H9 (cell line): ENCODE results near the gene ANO3. TPM values are rescaled to one million over a fixed set of nuclear protein-coding genes. Genes with fewer than 3 reads are reported as not detected.

Experiments
- DNase-seq: peaks from one replicate; pipeline ENCODE4 v3.0.0-alpha.2; 2017
- H2AFZ ChIP-seq: one replicate; pipeline ENCODE4 v1.6.1; 2013; ENCODE audit warnings: mild to moderate bottlenecking, low read length, control low read depth, moderate library complexity
- H2AK5ac ChIP-seq: 2 replicates; pipeline ENCODE4 v1.6.1; 2013; ENCODE audit warnings: low read length, control low read depth, mixed read lengths; ENCODE audit not compliant: insufficient read length
- H2BK120ac ChIP-seq: one replicate; pipeline ENCODE4 v1.6.1; 2013; ENCODE audit warnings: low read depth, mild to moderate bottlenecking, low read length, control low read depth, inconsistent platforms; ENCODE audit not compliant: poor library complexity, severe bottlenecking
- H2BK12ac ChIP-seq: 2 replicates; pipeline ENCODE4 v1.6.1; 2013; ENCODE audit warnings: low read length, control low read depth, mixed read lengths, low read depth; ENCODE audit not compliant: insufficient read length
- H2BK15ac ChIP-seq: 2 replicates; pipeline ENCODE4 v1.6.1; 2013; ENCODE audit warnings: low read depth, low read length, control low read depth
- H2BK20ac ChIP-seq: one replicate; pipeline ENCODE4 v1.6.1; 2013; ENCODE audit warnings: low read depth, mild to moderate bottlenecking, low read length, control low read depth, inconsistent platforms; ENCODE audit not compliant: poor library complexity, severe bottlenecking
- H2BK5ac ChIP-seq: 2 replicates; pipeline ENCODE4 v1.6.1; 2013; ENCODE audit warnings: low read length, control low read depth, mixed read lengths; ENCODE audit not compliant: insufficient read length
- H3K14ac ChIP-seq: 2 replicates; pipeline ENCODE4 v1.6.1; 2013; ENCODE audit warnings: low read length, control low read depth; ENCODE audit not compliant: insufficient read depth
- H3K18ac ChIP-seq: 2 replicates; pipeline ENCODE4 v1.6.1; 2013; ENCODE audit warnings: low read depth, mild to moderate bottlenecking, mixed read lengths, low read length, control low read depth; ENCODE audit not compliant: insufficient read length
- H3K23ac ChIP-seq: 2 replicates; pipeline ENCODE4 v1.6.1; 2013; ENCODE audit warnings: low read length, control low read depth, mixed read lengths, low read depth; ENCODE audit not compliant: insufficient read length
- H3K23me2 ChIP-seq: 2 replicates; pipeline ENCODE4 v1.6.1; 2013; ENCODE audit warnings: low read depth, mild to moderate bottlenecking, mixed read lengths, low read length, control low read depth; ENCODE audit not compliant: insufficient read length, poor library complexity, severe bottlenecking
- H3K27ac ChIP-seq: 2 replicates; pipeline ENCODE4 v1.5.1; 2013; ENCODE audit warnings: low read length, control low read depth, mixed read lengths, low read depth; ENCODE audit not compliant: insufficient read length
- H3K27me3 ChIP-seq: 2 replicates; pipeline ENCODE4 v1.6.1; 2013; ENCODE audit warnings: low read length, control low read depth, inconsistent platforms; ENCODE audit not compliant: insufficient read depth
- H3K4ac ChIP-seq: 2 replicates; pipeline ENCODE4 v1.6.1; 2013; ENCODE audit warnings: low read depth, mild to moderate bottlenecking, control low read depth, inconsistent platforms, low read length, moderate library complexity
- H3K4me1 ChIP-seq: 2 replicates; pipeline ENCODE4 v1.6.1; 2013; ENCODE audit warnings: low read length, control low read depth, inconsistent platforms; ENCODE audit not compliant: insufficient read depth
- H3K4me2 ChIP-seq: 2 replicates; pipeline ENCODE4 v1.6.1; 2013; ENCODE audit warnings: low read length, control low read depth, mixed read lengths; ENCODE audit not compliant: insufficient read length, insufficient read depth
- H3K56ac ChIP-seq: 2 replicates; pipeline ENCODE4 v1.6.1; 2013; ENCODE audit warnings: low read depth, mild to moderate bottlenecking, mixed read lengths, low read length, control low read depth; ENCODE audit not compliant: insufficient read length
- H3K79me1 ChIP-seq: 2 replicates; pipeline ENCODE4 v1.6.1; 2013; ENCODE audit warnings: low read depth, mild to moderate bottlenecking, moderate library complexity, low read length, control low read depth, inconsistent platforms; ENCODE audit not compliant: insufficient read depth, poor library complexity, severe bottlenecking
- H3K79me2 ChIP-seq: 2 replicates; pipeline ENCODE4 v1.6.1; 2013; ENCODE audit warnings: low read length, control low read depth, inconsistent platforms; ENCODE audit not compliant: insufficient read depth
- H3K9ac ChIP-seq: 2 replicates; pipeline ENCODE4 v1.6.1; 2013; ENCODE audit warnings: low read length, control low read depth, mixed read lengths; ENCODE audit not compliant: insufficient read length; ENCODE audit errors: extremely low read depth
- H3K9me3 ChIP-seq: one replicate; pipeline ENCODE4 v1.6.1; 2013; ENCODE audit warnings: low read depth, low read length, inconsistent platforms; ENCODE audit not compliant: control insufficient read depth
- H3T11ph ChIP-seq: one replicate; pipeline ENCODE4 v1.6.1; 2013; ENCODE audit warnings: mild to moderate bottlenecking, low read length, control low read depth, inconsistent platforms
- H4K20me1 ChIP-seq: one replicate; pipeline ENCODE4 v1.6.1; 2013; ENCODE audit not compliant: control insufficient read depth, insufficient read length, insufficient read depth
- H4K5ac ChIP-seq: 2 replicates; pipeline ENCODE4 v1.6.1; 2013; ENCODE audit warnings: low read depth, mild to moderate bottlenecking, mixed read lengths, low read length, control low read depth; ENCODE audit not compliant: insufficient read length
- H4K8ac ChIP-seq: replicated peaks from 2 replicates; pipeline ENCODE4 v1.6.1; 2013; ENCODE audit warnings: low read length, control low read depth, mixed read lengths, low read depth; ENCODE audit not compliant: insufficient read length
- H4K91ac ChIP-seq: 2 replicates; pipeline ENCODE4 v1.6.1; 2013; ENCODE audit warnings: low read depth, mild to moderate bottlenecking, moderate library complexity, mixed read lengths, low read length, control low read depth; ENCODE audit not compliant: insufficient read length
- H3K27ac Mint-ChIP-seq, 3 experiments: 2 replicates in 2 of 3; 3 replicates in 1 of 3; pipeline ENCODE4 v1.8.0; 2020 to 2021; ENCODE audit warnings: mixed read lengths in 3 of 3, mild to moderate bottlenecking in 1 of 3, moderate library complexity in 1 of 3
- H3K27me3 Mint-ChIP-seq: 2 replicates; pipeline ENCODE4 v1.8.0; 2021; ENCODE audit warnings: low read depth, mild to moderate bottlenecking, moderate library complexity, mixed read lengths
- H3K36me3 Mint-ChIP-seq, 3 experiments: 2 replicates in 2 of 3; 3 replicates in 1 of 3; pipeline ENCODE4 v1.8.0; 2020 to 2021; ENCODE audit warnings: low read depth in 3 of 3, mixed read lengths in 3 of 3; ENCODE audit not compliant: insufficient read depth in 1 of 3
- H3K4me1 Mint-ChIP-seq, 2 experiments: 2 replicates each; pipeline ENCODE4 v1.8.0; 2020; ENCODE audit warnings: mixed read lengths in 2 of 2
- H3K4me3 Mint-ChIP-seq, 2 experiments: 2 replicates in 1 of 2; 3 replicates in 1 of 2; pipeline ENCODE4 v1.8.0; 2020 to 2021; ENCODE audit warnings: mild to moderate bottlenecking in 2 of 2, mixed read lengths in 2 of 2, moderate library complexity in 1 of 2
- H3K9me3 Mint-ChIP-seq, 2 experiments: 2 replicates in 1 of 2; 3 replicates in 1 of 2; pipeline ENCODE4 v1.8.0; 2020; ENCODE audit warnings: mild to moderate bottlenecking in 2 of 2, mixed read lengths in 2 of 2, moderate library complexity in 1 of 2
- WGBS: extraction: QIAGEN DNeasy Blood & Tissue Kit; methylation state at CpG from one replicate; pipeline ENCODE4 v1.1.7; 2013; ENCODE audit warnings: missing lambda C conversion rate, low lambda C conversion rate, mixed read lengths; ENCODE audit not compliant: insufficient read length; ENCODE audit errors: extremely low coverage; 5-methylcytosine and 5-hydroxymethylcytosine counted together
- total RNA-seq: library from RNA; stranded (reverse); gene quantifications from 2 replicates; pipeline ENCODE4 v1.2.1, GENCODE V29; 2021
- TF ChIP-seq, protein P1 (sequence below): fragments of 200-600 bp; sonication (generic); conservative IDR thresholded peaks from 3 replicates; pipeline ENCODE4 v1.8.0; 2021; ENCODE audit warnings: antibody characterized with exemption, mild to moderate bottlenecking

The ANO3 gene
- total RNA-seq, 1 experiment from 2014 or later: not detected

DNA sequence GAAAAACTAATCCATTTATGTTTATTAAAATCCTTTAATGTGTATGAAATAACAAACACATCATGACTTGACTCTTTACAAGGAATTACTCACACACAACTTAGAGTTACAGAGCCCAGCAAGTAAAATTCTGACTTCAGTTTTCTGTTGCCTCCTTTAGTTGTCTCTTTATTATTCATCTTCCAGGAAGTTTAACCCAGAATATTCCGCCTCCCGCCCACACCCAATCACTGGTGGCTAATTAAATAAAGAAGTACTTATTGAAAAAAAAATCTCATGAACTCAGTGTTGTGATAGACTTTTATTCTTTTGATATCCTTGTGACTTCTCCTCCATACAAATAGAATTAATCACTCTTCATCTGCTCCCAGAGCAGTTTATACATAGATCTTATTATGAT is 178.2 kb downstream of the ANO3 start:
- Histone ChIP-seq H3K4me1 (no peaks in the 10 kb centered on the region), H2BK12ac (no peak overlapping the region), H3K4me2 (no peak overlapping the region), H4K8ac (no peak overlapping the region), H3K56ac (no peak overlapping the region), H4K20me1 (no peaks in the 10 kb centered on the region), H2AFZ (no peak overlapping the region), H2BK120ac (no peak overlapping the region), H4K91ac (no peak overlapping the region), H3K79me1 (no peaks in the 10 kb centered on the region), H3K23me2 (no peaks in the 10 kb centered on the region), H3K23ac (no peak overlapping the region), H2AK5ac (no peak overlapping the region), H2BK20ac (no peak overlapping the region), H3K27me3 (no peaks in the 10 kb centered on the region), H3K4ac (no peak overlapping the region), H3K79me2 (no peaks in the 10 kb centered on the region), H3K9me3 (no peaks in the 10 kb centered on the region), H2BK15ac (no peak overlapping the region), H3K9ac (no peak overlapping the region), H2BK5ac (no peak overlapping the region), H3T11ph (no peak overlapping the region), H3K14ac (no peak overlapping the region), H4K5ac (no peak overlapping the region), H3K27ac (no peak overlapping the region), H3K18ac (no peak overlapping the region)
- Mint-ChIP-seq H3K27me3 (no peaks in the 10 kb centered on the region; the same call in 1 of the 2 replicates), H3K4me1 (no peaks in the 10 kb centered on the region), H3K9me3 (no peaks in the 10 kb centered on the region), H3K36me3 (no peaks in the 10 kb centered on the region), H3K27ac (no peak overlapping the region), H3K4me3 (no peak overlapping the region)
- no CpG with 5 or more reads among the region's 2 CpGs for WGBS
- TF ChIP-seq, protein P1, sequence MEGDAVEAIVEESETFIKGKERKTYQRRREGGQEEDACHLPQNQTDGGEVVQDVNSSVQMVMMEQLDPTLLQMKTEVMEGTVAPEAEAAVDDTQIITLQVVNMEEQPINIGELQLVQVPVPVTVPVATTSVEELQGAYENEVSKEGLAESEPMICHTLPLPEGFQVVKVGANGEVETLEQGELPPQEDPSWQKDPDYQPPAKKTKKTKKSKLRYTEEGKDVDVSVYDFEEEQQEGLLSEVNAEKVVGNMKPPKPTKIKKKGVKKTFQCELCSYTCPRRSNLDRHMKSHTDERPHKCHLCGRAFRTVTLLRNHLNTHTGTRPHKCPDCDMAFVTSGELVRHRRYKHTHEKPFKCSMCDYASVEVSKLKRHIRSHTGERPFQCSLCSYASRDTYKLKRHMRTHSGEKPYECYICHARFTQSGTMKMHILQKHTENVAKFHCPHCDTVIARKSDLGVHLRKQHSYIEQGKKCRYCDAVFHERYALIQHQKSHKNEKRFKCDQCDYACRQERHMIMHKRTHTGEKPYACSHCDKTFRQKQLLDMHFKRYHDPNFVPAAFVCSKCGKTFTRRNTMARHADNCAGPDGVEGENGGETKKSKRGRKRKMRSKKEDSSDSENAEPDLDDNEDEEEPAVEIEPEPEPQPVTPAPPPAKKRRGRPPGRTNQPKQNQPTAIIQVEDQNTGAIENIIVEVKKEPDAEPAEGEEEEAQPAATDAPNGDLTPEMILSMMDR: no peak
- DNase-seq: no peak
